Coronary artery (tissue), 2 donors: ENCODE measurements around the gene RASGRF1.
"Not testable (repeated sequence)": the region's sequence is repeated elsewhere in the genome, so short reads cannot be mapped to it uniquely, and the experiment has no call there.

ENCODE experiments used
- DNase-seq: peaks from one replicate; pipeline ENCODE4 v3.0.0-alpha.2; 2017; ENCODE audit warnings: low spot score
- H3K27ac ChIP-seq, 2 donors: fragments of 200-600 bp; sonication (generic); one replicate each; pipeline ENCODE4 v1.5.1; 2016 to 2019
- H3K4me3 ChIP-seq: fragments of 200-600 bp; sonication (generic); 2 replicates; pipeline ENCODE4 v1.5.1; 2016; ENCODE audit warnings: mild to moderate bottlenecking, moderate library complexity
- CTCF ChIP-seq: fragments of 200-600 bp; sonication (generic); IDR thresholded peaks from one replicate; pipeline ENCODE4 v1.5.1; 2019; ENCODE audit warnings: antibody characterized with exemption

Gene RASGRF1

GRCh38 chr15:79116771-79117170 lies 26.2 kb upstream of the RASGRF1 start:
- no peak for DNase-seq
- H3K27ac ChIP-seq = no peak overlapping the region
- H3K4me3 ChIP-seq = no peak overlapping the region
- TF ChIP-seq CTCF = no peak

GRCh38 chr15:79115986-79116665 lies 25.5 kb upstream of the RASGRF1 start:
- Histone ChIP-seq H3K4me3 (no peak overlapping the region), H3K27ac (no peak overlapping the region)
- no peak for DNase-seq
- TF ChIP-seq CTCF = no peak

GRCh38 chr15:79113831-79114230 lies 23.3 kb upstream of the RASGRF1 start:
- H3K27ac ChIP-seq = no peak overlapping the region
- peak; percentile 1 for DNase-seq
- no peak overlapping the region for H3K4me3 ChIP-seq
- no peak for TF ChIP-seq CTCF

- H3K27ac ChIP-seq, H3K4me3 ChIP-seq, DNase-seq: not testable (repeated sequence)
Observed at GRCh38 chr15:79111404-79111803, 20.8 kb upstream of the RASGRF1 start.

- Histone ChIP-seq H3K27ac (no peak overlapping the region), H3K4me3 (no peak overlapping the region)
- no peak for TF ChIP-seq CTCF
- DNase-seq = peak; percentile 29
Observed at GRCh38 chr15:79105141-79105540, 14.6 kb upstream of the RASGRF1 start.

GRCh38 chr15:79102595-79102994 lies 12.0 kb upstream of the RASGRF1 start:
- Histone ChIP-seq H3K4me3 (no peak overlapping the region), H3K27ac (no peak overlapping the region)
- TF ChIP-seq CTCF = no peak
- DNase-seq = peak; percentile 38

GRCh38 chr15:79101866-79102581 lies 11.4 kb upstream of the RASGRF1 start:
- TF ChIP-seq CTCF = no peak
- H3K4me3 ChIP-seq = no peak overlapping the region
- no peak overlapping the region for H3K27ac ChIP-seq
- DNase-seq = peak; percentile 8
